ENCODE data around the gene KCNJ13. TPM values are rescaled to one million over a fixed set of nuclear protein-coding genes. Genes with fewer than 3 reads are reported as not detected.

The KCNJ13 gene
- total RNA-seq, result not detected
- long read RNA-seq, donor 1, partial matches to known transcripts, result 1 of 1 reads
- long read RNA-seq, donor 1, other reads (novel, unspliced or antisense), result 0 of 1 reads
- long read RNA-seq, donor 2, result 0 reads

DNA sequence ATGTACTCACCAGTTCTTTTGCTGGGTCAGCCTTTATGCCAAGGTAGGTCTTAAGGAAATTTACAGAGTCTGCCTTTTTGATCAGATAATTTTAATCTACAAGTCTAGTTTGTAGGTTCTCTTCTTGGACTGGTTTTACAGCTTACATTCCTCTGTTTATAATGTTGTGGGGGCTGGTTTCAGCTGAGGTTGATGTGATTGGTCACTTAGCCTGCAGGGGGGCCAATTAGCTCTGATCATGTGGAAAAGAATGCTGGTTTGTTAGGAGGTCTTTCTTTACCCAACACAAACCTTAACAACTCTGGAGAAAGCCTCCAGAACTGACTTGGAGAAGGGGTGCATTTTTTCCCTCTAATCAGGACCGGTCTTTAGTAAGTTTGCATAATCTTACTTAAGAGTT lies at the start of gene KCNJ13:
KCNJ13 (minus strand) TSS at position 131 of the 400 bp plus-strand sequence. CDS start 5,203 bp downstream, outside the sequence.
- Histone ChIP-seq H3K36me3 (ENCODE audit: low read depth) (no peaks in the 10 kb centered on the region), H3K4me3 (no peak within 1 kb of the TSS), H3K9me3 (no peaks in the 10 kb centered on the region), H3K4me1 (ENCODE audit: low read depth) (no peaks in the 10 kb centered on the region)
- no peak for TF ChIP-seq CTCF (IDR thresholded peaks at IDR 0.05)
- DNase-seq, result no peak
- no peak for ATAC-seq
- intact Hi-C loops (cut with DNase I, micrococcal nuclease), result no loop called here

- TF ChIP-seq CTCF (IDR thresholded peaks at IDR 0.05), result no peak
- Histone ChIP-seq H3K4me1 (ENCODE audit: low read depth) (no peaks in the 10 kb centered on the region), H3K36me3 (ENCODE audit: low read depth) (no peaks in the 10 kb centered on the region), H3K9me3 (no peaks in the 10 kb centered on the region), H3K4me3 (no peak overlapping the region)
- ATAC-seq, result no peak
- intact Hi-C loops (cut with DNase I, micrococcal nuclease), result no loop called here
- DNase-seq, result no peak
Observed at GRCh38 chr2:232817756-232818155, 41.4 kb upstream of the KCNJ13 start.

- H3K9me3 ChIP-seq, result no peaks in the 10 kb centered on the region
- ATAC-seq (no peak), DNase-seq (no peak)
- H3K4me3 ChIP-seq, result no peak overlapping the region
- no peak for TF ChIP-seq CTCF (IDR thresholded peaks at IDR 0.05)
- H3K4me1 ChIP-seq (ENCODE audit: low read depth), result no peaks in the 10 kb centered on the region
- intact Hi-C loops (cut with DNase I, micrococcal nuclease), result no loop called here
- no peaks in the 10 kb centered on the region for H3K36me3 ChIP-seq (ENCODE audit: low read depth)
Observed at GRCh38 chr2:232816657-232817056, 40.3 kb upstream of the KCNJ13 start.

DNA sequence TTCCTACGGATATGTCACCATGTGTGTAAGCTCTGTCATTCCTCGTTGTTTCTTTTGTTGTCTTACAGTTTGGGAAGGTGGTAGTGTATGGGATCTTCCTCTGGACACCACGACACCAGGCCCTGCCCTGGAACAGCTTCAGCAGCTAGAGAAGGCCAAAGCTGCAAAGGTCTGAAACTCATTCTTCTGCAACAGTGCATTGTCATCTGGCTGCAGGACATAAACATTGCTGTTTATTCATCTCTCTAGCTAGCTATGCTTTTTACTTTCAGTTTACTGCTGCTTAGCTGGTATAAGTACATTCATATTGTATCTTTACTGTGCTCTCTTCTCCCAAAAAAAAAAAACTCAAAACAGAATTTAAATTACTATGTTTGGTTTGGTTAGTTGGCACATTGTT lies 39.2 kb upstream of the KCNJ13 start:
- intact Hi-C loops (cut with DNase I, micrococcal nuclease), result no loop called here
- no peak for TF ChIP-seq CTCF (IDR thresholded peaks at IDR 0.05)
- no peak for ATAC-seq
- Histone ChIP-seq H3K4me1 (ENCODE audit: low read depth) (no peaks in the 10 kb centered on the region), H3K9me3 (no peaks in the 10 kb centered on the region), H3K4me3 (no peak overlapping the region), H3K36me3 (ENCODE audit: low read depth) (no peaks in the 10 kb centered on the region)
- no peak for DNase-seq

DNA sequence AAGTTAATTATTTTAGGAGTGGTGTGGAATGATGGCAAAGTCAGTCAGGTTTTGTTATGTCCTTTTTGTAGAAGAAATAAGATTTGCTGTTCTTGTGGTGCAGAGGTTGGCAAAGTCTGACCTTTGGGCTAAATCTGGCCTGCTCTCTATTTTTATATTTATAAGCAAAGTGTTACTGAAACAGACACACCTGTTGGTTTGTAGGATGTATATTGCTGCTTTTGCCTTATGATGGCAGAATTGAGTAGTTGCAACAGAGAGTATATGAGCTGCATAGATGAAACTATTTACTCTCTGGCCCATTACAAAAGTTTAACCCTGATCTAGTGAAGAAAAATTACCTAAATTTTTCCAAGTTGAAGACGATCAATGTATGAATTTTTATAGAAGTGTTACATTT lies 34.1 kb upstream of the KCNJ13 start:
- intact Hi-C loops (cut with DNase I, micrococcal nuclease), result no loop called here
- H3K9me3 ChIP-seq, result no peaks in the 10 kb centered on the region
- no peaks in the 10 kb centered on the region for H3K36me3 ChIP-seq (ENCODE audit: low read depth)
- ATAC-seq (peak; percentile 53), DNase-seq (no peak)
- H3K4me1 ChIP-seq (ENCODE audit: low read depth), result peaks cover 4% of the 10 kb centered on the region
- no peak overlapping the region for H3K4me3 ChIP-seq
- TF ChIP-seq CTCF (IDR thresholded peaks at IDR 0.05), result no peak
